HG03175 (cell line): ENCODE measurements around the gene CKS1B.

Experiments
- ATAC-seq: cut with Tn5 transposase; IDR thresholded peaks from one replicate; pipeline ENCODE4 v1.9.1; 2021; ENCODE audit warnings: mild to moderate bottlenecking, moderate library complexity; ENCODE audit not compliant: unreplicated experiment

Gene CKS1B

GRCh38 chr1:155012026-155012546 is 37.6 kb downstream of the CKS1B start:
- no peak for ATAC-seq

GRCh38 chr1:155012776-155013602 is 38.5 kb downstream of the CKS1B start:
- no peak for ATAC-seq

GRCh38 chr1:155013632-155014031 is 39.2 kb downstream of the CKS1B start:
- no peak for ATAC-seq

GRCh38 chr1:155014709-155015508 is 40.4 kb downstream of the CKS1B start:
- ATAC-seq, result no peak

- no peak for ATAC-seq
These were observed 41.2 kb downstream of the CKS1B start for GRCh38 chr1:155015527-155016230.

GRCh38 chr1:155016231-155016831 is 41.9 kb downstream of the CKS1B start:
- ATAC-seq, result peak; percentile 6

- ATAC-seq, result peak; percentile 79
These were observed 42.8 kb downstream of the CKS1B start for GRCh38 chr1:155017041-155017945.

GRCh38 chr1:155017946-155018316 is 43.5 kb downstream of the CKS1B start:
- no peak for ATAC-seq

GRCh38 chr1:155018617-155019348 is 44.3 kb downstream of the CKS1B start:
- ATAC-seq, result no peak

- no peak for ATAC-seq
These were observed 45.1 kb downstream of the CKS1B start for GRCh38 chr1:155019377-155020245.

- no peak for ATAC-seq
These were observed 47.9 kb downstream of the CKS1B start for GRCh38 chr1:155022136-155022926.

GRCh38 chr1:155022927-155023236 is 48.4 kb downstream of the CKS1B start:
- no peak for ATAC-seq

GRCh38 chr1:155023627-155024026 is 49.1 kb downstream of the CKS1B start:
- ATAC-seq, result no peak

GRCh38 chr1:155024315-155024714 is 49.8 kb downstream of the CKS1B start:
- ATAC-seq, result no peak

GRCh38 chr1:155026154-155026553 is 51.7 kb downstream of the CKS1B start:
- no peak for ATAC-seq

- no peak for ATAC-seq
These were observed 52.1 kb downstream of the CKS1B start for GRCh38 chr1:155026588-155026987.
